Gastrocnemius medialis (tissue), 4 donors: Measurements from ENCODE around the gene TOR2A.

ENCODE experiments used
- POLR2A ChIP-seq, 2 donors: fragments of 450-650 bp; IDR thresholded peaks; one replicate each; pipeline ENCODE4 v1.6.1; 2017; ENCODE audit warnings: antibody characterized with exemption in 2 of 2, mild to moderate bottlenecking in 2 of 2, moderate library complexity in 2 of 2
- TF ChIP-seq, protein P1 (sequence below), 5 experiments: fragments of 450-650 bp in 3 of 5; fragments of 200-600 bp in 2 of 5; sonication (generic) in 2 of 5; IDR thresholded peaks in 4 of 5; conservative IDR thresholded peaks in 1 of 5; 1 replicate in 4 of 5; 2 replicates in 1 of 5; pipeline ENCODE4 v1.5.1; 2016 to 2019; ENCODE audit warnings: antibody characterized with exemption in 5 of 5, mild to moderate bottlenecking in 3 of 5, moderate library complexity in 3 of 5

DNA sequence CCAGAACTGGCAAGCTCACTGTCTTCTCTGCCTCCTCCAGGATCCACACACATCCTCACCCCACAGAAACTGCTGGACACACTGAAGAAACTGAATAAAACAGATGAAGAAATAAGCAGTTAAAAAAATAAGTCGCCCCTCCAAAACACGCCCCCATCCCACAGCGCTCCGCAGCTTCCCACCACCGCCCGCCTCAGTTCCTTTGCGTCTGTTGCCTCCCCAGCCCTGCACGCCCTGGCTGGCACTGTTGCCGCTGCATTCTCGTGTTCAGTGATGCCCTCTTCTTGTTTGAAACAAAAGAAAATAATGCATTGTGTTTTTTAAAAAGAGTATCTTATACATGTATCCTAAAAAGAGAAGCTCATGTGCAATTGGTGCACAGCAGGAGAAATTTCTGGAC, 44.4 kb downstream of the TOR2A start:
- TF ChIP-seq, protein P1, sequence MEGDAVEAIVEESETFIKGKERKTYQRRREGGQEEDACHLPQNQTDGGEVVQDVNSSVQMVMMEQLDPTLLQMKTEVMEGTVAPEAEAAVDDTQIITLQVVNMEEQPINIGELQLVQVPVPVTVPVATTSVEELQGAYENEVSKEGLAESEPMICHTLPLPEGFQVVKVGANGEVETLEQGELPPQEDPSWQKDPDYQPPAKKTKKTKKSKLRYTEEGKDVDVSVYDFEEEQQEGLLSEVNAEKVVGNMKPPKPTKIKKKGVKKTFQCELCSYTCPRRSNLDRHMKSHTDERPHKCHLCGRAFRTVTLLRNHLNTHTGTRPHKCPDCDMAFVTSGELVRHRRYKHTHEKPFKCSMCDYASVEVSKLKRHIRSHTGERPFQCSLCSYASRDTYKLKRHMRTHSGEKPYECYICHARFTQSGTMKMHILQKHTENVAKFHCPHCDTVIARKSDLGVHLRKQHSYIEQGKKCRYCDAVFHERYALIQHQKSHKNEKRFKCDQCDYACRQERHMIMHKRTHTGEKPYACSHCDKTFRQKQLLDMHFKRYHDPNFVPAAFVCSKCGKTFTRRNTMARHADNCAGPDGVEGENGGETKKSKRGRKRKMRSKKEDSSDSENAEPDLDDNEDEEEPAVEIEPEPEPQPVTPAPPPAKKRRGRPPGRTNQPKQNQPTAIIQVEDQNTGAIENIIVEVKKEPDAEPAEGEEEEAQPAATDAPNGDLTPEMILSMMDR (IDR thresholded peaks at IDR 0.05 in 4 of 5, conservative IDR thresholded peaks at IDR 0.05 in 1 of 5), result no peak
- TF ChIP-seq POLR2A (IDR thresholded peaks at IDR 0.05), result no peak
